HG03378 (cell line): ENCODE measurements around the gene KIF9.
"Not testable (repeated sequence)": the region's sequence is repeated elsewhere in the genome, so short reads cannot be mapped to it uniquely, and the experiment has no call there.

Experiments used
- ATAC-seq: cut with Tn5 transposase; IDR thresholded peaks from one replicate; pipeline ENCODE4 v1.9.1; 2021; ENCODE audit warnings: mild to moderate bottlenecking, moderate library complexity; ENCODE audit not compliant: unreplicated experiment

Gene KIF9

DNA sequence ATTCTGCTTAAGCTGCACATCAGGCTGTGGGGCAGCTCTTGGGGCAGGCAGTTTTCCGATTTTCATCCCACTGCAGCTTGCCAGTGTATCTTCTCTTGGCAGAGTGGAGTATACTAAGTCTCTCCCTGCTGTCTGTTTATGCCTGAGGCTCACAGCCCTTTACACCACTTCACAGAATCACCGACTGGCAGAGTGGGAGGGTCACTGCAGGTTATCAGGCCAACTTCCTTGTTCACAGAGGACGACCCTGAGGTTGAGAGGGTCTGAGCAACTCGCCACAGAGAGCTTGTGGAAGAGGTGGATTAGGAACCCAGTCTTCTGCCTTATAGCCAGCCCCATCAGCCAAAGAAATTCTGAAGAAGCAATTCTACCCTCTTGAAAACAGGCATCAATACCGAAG is 30.9 kb downstream of the KIF9 start:
- ATAC-seq = no peak

DNA sequence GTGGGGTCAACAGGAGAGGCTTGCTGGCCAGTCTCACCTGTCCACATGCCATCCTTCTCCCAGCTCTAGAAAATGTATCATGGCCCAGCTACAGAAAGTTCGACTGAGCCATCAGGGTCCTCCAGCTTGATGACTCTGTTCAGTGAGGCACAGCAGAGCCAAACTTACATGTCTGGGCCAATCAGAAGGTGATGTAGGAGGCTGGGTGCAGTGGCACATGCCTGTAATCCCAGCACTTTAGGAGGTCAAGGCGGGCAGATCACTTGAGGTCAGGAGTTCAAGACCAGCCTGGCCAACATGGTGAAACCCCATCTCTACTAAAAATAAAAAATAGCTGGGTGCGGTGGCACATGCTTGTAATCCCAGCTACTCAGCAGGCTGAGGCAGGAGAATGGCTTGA is 31.5 kb downstream of the KIF9 start:
- ATAC-seq = not testable (repeated sequence)

DNA sequence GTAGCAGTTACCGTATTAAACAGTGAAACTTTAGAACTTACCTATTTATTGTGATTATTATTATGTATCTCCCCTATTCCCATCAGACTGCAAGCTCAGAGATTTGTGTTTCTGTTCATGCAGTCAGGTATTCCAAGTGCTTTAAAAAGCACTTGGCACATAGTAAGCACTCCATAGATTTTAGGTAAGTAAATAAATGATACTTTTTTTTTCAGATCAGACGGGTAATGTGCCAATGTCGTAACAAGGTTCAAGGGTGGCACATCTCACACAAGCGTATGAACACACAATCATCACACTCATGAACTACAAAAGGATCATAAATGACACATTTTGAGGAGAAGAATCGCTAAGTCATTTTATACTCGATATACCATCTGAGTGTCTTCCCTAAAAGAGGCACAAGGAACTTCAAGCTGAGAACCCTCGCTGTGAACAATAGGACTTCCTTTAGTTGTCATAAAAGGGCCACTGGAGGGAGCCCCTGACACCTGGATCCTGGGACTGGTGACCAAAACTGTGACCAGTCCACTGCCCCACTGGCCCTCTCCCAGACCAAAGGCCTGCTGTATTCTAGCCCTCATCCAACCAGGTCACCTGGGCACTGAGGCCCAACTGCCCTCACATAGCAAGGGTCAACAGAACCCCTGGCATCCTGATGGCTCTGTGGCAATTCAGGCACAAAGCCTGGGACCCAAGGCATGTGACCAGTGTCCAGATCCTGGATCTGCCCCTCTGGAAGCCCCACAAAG is 32.1 kb downstream of the KIF9 start:
- no peak for ATAC-seq

DNA sequence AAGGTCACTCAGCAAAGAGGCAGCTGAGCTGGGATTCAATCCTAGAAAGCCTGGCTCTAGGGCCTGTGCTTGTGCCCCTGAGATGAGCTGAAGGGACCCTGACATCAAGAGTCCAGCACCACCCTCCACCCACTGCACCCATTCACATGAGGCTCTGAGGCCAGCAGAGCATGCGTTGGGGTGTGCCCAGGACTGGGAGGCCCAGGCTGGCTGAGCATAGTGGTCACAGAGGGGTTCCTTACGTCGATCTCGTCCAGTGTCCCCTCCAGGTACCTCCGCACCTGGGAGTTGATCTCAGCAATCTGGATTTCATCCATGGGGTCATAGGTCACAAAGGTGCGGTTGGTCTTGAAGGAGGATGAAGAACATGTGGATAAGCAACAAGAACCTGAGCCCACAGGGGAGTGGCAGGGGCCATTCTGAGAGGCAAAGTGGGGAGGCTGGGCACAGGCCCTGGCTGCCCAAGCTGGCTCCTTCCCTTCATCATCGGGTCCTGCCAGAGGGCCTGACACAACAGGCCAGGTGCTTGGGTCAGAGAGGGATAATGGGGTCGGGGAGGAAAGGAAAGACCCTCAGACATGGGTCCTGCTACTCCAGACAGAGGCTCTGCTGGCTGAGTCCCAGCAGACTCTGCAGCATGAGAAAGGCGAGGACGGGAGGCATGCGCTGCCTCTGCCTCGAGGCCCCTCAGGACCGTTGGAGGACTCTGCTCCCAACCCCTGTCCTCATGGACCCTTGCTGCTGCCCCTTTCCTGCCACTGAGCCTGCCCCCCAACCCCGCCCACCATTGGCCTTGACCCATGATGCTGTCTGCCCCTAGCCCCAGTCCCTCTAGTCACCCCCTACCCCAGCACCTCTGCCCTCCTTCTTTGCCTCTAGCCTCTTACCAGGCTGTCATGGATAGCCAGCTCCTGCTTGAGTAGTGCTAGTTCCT is 35.2 kb downstream of the KIF9 start:
- ATAC-seq = no peak

DNA sequence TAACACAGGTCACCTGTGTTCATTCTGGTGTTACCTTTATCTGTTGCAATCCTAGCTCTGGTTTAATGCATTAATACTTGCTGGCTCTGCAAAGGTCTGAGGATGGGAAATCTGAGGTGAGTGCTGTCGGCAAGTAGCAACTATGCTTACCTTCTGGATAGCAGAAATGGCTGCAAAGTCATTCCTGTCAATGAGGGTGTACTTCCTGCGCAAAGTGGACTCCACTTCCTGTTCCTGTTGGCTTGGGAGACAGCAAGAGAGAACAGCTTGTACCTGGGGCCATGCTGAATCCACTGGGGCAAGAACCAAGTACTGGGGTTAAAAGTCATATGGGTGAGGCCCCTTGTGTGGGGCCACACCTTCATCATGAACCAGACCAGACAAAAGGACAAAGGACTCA is 37.3 kb downstream of the KIF9 start:
- no peak for ATAC-seq

DNA sequence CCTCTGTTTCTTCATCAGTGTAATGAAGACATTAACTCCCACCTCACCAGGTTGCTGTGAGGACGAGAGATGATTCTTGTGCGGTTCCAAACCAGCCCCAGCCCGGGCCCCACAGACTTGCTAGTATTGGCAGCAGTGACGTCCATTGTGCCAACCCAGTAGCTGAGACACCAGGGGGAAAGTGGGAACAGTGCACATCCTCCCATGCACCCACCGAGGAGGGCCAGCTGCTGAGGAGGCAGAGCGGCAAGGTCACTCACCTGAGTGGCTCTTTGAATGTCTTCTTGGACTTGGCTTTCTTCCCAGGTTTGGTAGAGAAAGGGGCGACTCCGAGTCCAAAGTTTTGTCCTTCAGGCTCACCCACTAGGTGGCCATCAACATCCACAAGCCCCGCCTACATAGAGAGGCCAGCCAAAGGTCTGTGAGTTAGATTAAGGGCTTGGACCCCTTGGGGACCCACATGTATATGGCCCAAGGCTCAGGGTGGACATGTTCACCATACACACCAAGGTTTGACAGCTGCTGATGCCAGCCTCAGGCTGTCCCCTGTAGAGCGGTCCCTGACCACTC is 38.0 kb downstream of the KIF9 start:
- ATAC-seq = no peak

DNA sequence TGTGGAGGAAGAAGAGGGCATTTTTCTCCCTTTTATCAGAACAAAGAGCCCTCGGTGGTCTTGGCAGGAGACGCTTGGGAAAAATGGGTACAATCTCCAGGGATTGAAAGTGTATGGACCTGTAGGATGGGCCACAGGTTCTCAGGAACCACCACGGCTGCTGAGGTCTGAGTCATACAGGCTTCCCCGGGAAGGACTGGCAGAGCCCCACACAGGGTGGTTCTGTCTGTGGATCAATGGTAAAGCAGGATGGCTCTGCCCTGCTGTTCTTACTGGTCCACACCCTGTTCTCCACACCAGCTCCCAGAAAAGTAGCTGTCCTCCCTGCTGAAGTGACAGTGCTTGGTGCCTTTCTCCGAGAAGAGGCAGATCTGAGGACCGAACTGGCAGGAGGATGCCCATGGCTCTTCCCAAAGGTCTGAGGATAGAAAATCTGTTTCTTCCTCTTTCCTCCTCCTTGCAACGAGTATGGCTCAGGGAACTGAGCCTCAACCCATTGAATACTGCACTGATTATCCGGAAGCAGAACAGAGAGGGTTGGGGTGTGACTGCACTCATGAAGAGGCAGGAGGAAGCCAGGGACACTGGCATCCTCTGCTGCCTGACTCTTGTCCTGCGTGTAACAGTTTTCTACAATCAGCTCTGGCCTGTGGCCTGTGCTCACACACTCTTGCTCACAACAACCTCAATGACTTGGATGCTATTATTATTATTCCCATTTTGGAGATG is 39.0 kb downstream of the KIF9 start:
- ATAC-seq = no peak

DNA sequence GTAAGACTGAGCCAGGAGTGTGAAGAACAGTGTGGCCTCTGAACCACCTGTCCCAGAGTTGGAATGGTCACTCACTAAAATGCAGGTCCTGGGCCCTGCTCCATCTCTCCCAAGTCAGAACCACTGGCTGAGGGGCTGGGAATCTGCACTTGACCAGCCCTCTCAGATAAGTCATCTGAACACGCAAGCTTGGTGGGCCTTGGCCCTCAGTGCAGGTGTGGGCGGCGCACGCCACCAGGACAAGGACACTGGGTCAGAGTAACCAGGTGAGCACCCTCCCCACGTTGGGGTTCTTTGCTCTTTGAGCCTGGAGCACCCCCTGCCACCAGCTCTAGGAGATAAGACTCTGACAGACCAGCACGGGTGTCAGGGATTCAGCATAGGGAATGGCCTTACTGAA is 42.7 kb downstream of the KIF9 start:
- ATAC-seq = no peak

DNA sequence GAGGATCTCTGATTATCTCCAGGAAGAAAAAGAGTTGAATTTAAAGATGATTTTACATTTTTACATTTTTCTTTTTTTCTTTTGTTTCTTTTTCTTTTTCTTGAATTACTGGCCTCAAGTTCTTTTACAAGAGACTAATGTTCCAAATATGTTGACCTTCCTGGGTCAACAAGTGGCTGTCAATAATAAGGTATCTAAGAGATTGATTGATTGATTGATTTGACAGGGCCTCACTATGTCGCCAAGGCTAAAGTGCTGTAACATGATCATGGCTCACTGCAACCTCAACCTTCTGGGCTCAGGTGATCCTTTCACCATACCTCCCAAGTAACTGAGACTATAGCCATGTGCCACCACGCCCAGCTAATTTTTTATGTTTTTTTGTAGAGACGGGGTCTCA is 44.6 kb downstream of the KIF9 start:
- no peak for ATAC-seq

DNA sequence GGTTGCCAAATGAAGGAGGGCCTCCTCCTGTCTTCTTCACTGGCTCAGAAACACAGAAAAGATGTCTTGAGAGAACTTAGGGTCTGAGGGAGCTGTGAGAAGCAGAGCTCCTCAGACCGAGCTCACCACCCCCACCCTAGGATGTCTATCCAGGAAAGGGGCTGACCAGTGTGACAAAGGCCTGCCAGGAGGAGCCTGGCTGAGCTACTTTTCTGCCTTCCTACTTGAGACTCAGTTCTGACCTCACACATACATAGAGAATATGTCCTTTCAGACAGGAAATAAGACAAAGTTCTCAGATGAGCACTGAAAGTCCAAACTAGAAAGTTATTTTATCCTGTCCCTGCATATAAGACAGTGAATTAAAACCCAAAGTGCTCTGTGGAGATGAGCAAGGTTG is 54.5 kb downstream of the KIF9 start:
- no peak for ATAC-seq

DNA sequence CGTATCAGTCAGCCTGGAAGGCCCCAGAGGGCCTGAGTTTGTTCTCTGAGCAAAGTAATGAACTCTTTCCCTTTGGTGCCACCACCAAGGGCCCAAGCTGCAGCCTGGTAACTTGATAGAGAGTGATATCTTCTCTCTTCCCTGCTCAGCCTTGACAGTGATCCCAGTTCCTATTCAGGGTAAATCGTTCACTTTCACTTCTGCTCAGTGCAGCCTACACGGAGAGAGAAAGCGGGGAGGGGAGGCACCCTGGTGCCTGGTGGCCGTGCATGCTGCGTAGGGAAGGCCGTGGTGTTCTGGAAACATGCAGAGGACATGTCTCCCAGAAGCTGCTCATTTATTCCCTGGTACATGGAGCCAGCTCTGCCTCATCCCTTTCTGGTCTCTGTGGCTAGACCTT is 54.9 kb downstream of the KIF9 start:
- no peak for ATAC-seq

DNA sequence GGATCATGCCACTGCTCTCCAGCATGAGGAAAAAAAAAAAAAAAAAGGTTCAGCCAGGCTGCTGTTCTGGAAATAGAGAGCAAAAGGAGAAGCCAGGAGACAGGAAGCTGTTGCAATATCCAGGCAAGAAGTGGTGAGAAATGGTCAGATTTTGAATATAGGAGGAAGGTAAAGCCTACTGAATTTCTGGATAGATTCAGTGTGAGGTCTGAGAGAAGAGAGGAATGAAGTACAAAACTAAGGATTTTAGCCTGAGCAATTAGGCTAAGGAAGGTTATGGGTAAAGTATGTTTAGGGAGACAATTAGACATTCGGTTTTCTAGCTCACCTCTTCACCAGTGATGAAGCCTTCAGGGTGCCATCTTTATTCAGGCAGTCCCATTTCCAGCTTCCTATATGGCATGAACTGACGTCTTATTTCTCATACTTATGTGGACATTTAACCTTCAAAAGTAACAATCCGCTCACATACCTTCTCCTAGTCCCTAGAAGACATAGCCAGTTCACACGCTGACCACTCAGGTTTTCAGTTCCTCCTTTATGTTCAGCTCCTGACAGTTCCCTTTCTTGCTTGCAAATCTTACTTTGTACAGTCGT is 57.2 kb downstream of the KIF9 start:
- ATAC-seq = peak; percentile 61

DNA sequence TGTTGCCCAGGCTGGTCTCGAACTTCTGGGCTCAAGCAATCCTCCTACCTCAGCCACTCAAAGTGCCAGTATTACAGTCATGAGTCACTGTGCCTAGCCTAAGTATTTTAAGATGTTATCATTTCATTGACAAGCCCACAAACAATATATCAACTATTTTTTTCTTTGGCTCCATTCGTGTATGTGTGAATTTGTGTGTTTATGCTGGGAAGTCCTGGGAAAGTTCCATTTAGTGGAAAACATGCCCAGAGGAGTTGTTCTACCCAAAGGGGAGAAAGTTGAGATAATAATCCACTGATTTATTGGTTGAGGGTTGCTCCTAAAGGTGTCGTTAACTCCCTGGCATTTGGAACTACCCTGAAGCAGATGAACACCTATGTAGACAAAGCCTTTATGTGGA is 58.8 kb downstream of the KIF9 start:
- no peak for ATAC-seq

DNA sequence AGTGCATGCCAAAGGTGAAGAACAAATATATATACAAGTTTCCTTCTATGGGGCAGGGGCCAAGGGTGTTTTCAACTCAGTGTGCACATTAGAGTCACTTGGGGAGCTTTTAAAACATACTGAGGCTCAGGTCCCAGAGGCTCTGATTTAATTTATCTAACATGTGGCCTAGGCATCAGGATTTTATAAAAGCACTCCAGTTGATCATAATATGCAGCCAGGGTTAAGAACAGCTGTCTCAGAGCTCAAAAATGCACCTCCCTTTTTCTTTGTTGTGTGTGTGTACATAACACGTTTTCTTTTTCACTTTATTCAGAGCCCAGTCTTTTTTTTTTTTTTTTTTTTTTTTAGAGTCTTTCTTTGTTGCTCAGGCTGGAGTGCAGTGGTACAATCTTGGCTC is 60.8 kb downstream of the KIF9 start:
- ATAC-seq = no peak

DNA sequence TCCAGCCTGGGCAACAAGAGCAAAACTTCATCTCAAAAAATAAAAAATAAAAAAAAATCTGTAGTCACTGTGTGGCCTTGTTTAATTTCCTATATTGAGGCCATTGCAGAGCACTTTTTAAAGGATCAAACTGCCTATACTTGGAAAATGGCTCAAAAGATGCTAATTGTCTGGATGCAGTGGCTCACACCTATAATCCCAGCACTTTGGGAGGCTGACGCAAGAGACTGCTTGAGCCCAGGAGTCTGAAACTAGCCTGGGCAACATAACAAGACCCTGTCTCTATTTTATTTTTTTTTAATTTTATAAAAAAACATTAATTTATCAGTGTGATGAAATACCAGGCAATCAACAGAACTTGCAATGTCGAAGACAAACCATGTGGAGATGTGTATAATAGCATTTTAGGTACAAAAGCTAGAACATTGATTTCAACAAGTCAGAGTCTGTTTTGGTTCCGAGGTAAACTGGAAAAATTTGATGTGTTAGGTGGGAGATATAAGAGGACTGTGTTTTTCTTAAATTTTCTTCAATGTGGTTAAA is 71.7 kb downstream of the KIF9 start:
- no peak for ATAC-seq

DNA sequence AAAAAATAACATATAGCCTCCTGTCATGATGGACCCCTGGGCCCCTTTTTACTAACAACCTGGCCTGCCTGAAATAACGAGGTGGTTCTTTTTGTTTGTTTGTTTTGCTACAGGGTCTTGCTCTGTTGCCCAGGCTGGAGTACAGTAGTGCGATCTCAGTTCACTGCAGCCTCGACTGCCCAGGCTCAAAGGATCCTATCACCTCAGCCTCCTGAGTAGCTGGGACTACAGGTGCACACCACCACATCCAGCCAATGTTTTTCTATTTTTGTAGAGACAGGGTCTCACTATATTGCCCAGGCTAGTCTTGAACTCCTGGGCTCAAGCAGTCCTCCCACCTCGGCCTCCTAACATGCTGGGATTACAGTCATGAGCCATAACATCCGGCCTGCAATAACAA is 76.6 kb downstream of the KIF9 start:
- not testable (repeated sequence) for ATAC-seq

DNA sequence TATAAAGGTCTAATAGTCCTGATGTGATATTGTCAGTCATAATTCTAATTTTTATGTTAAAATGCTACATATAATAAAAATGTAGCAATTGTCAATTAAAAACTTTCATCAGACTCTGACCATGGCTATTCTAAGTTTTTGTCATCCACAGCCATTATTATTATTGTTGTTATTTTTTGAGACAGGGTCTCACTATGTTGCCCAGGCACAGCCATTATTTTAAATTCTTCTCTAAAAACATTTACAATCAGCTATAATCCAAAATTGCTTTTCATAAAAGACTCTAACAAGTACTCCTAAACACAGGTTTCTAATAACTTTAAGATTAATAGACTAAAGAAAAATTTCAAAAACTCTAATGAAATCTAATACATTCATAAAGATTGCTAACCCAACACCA is 77.7 kb downstream of the KIF9 start:
- ATAC-seq = no peak

DNA sequence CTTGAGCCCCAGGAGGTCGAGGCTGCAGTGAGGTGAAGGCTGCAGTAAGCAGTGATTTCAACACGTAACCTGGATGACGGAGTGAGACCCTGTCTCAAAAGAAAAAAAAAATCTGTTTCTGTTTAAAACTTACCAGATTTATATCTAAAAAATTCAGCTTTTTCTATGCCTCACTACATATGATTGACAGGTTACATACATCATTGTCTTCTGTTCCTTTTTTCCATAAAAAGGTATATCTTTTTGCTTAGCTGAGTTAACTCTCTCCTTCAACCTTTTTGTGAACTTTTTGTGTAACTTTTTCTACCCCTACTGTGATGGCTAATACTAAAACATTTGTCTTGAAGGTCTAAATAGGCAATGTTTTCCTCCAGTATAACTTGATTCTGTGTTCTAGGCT is 80.1 kb downstream of the KIF9 start:
- no peak for ATAC-seq

DNA sequence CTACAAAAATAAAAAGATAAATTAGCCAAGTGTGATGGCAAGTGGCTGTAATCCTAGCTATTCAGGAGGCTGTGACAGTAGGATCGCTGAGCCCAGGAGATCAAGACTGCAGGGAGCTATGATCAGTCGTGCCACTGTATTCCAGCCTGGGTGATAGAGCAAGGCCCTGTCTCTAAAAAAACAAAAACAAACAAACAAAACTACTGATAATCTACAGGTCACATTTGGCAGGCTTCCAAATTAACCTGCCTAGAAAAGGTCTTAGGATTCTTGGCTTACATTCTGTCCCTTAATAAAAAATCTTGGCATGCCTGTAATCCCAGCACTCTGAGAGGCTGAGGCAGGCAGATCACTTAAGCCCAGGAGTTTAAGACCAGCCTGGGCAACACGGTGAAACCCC is 85.3 kb downstream of the KIF9 start:
- ATAC-seq = no peak

DNA sequence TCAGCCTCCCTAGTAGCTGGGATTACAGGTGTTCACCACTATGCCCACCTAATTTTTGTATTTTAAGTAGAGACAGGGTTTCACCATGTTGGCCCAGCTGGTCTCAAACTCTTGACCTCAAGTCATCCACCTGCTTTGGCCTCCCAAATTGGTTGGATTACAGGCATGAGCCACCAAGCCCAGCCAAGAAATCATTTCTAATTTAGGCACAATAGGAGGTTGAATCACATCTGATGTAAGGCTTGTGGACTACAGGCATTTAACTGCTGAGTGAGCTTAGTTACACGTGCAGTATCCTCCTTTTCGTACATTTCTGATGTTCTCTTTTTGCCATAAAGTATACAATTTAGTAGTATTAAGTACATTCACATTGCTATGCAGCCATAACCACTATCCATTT is 87.6 kb downstream of the KIF9 start:
- no peak for ATAC-seq
